ENCODE measurements around the gene PDE5A. TPM values are rescaled to one million over a fixed set of nuclear protein-coding genes. Genes with fewer than 3 reads are reported as not detected.

The PDE5A gene
- polyA plus RNA-seq, 1 donor (not counting 4 experiments of a cell fraction or from before 2014, with no cell fraction given): 3.6 TPM

Small RNA genes lying within 50 kb of the gene (small RNA-seq; reads per million reads assigned to genes)
- gene RF00614 (ENCODE audit: insufficient read length in 3 of 3, low read depth in 3 of 3, low replicate concordance in 1 of 3): 0 reads per million in 3 experiments

All from keratinocyte (primary cell).